Measurements from ENCODE around the gene LRRC28. TPM values are rescaled to one million over a fixed set of nuclear protein-coding genes. Genes with fewer than 3 reads are reported as not detected.

The LRRC28 gene
- total and polyA plus RNA-seq, 10 of the 15 experiments (the other 5 are each of a cell fraction or from before 2014, with no cell fraction given) = 21.3 to 54.9 (median 27.7) TPM

GRCh38 chr15:99239545-99240198 is 11.6 kb upstream of the LRRC28 start (continued):
- no peak for TF ChIP-seq CUX1 (IDR thresholded peaks at IDR 0.05; ENCODE audit: insufficient replicate concordance, low read depth, low read length)
- no peak for TF ChIP-seq E2F8 (IDR thresholded peaks at IDR 0.05; ENCODE audit: low read depth, partially characterized antibody)
- TF ChIP-seq REST (IDR thresholded peaks at IDR 0.05; ENCODE audit: low read depth, low read length) = no peak
- peak in 1 of 2 experiments; percentile 51; a peak in 1 of 4 replicates for TF ChIP-seq EP300 (IDR thresholded peaks at IDR 0.05; ENCODE audit: borderline replicate concordance in 1 of 2, control insufficient read depth in 1 of 2, low read depth in 2 of 2, low read length in 2 of 2)
- TF ChIP-seq PAX5 (IDR thresholded peaks at IDR 0.05; ENCODE audit: borderline replicate concordance, low read depth, low read length) = no peak
- no peak for TF ChIP-seq RCOR1 (conservative IDR thresholded peaks at IDR 0.05; ENCODE audit: low read depth, low read length)
- no peak for TF ChIP-seq NKRF (conservative IDR thresholded peaks at IDR 0.05)
- no peak for TF ChIP-seq KLF5 (IDR thresholded peaks at IDR 0.05; ENCODE audit: partially characterized antibody)
- TF ChIP-seq SPI1 (IDR thresholded peaks at IDR 0.05; ENCODE audit: borderline replicate concordance, insufficient read depth, low read depth, low read length) = no peak
- no peak for TF ChIP-seq BMI1 (IDR thresholded peaks at IDR 0.05; ENCODE audit: borderline replicate concordance)
- TF ChIP-seq WRNIP1 (IDR thresholded peaks at IDR 0.05; ENCODE audit: borderline replicate concordance, low read depth, low read length) = no peak
- no peak for TF ChIP-seq KDM1A (IDR thresholded peaks at IDR 0.05; ENCODE audit: borderline replicate concordance)
- 0 out of 2 replicates have a peak, but pooled peaks have one; percentile 21 for TF ChIP-seq RAD51 (IDR thresholded peaks at IDR 0.05)
- TF ChIP-seq POLR2AphosphoS5 (IDR thresholded peaks at IDR 0.05; ENCODE audit: low read length) = no peak
